Measurements from ENCODE around the gene EXOC3L1.

The EXOC3L1 gene

GRCh38 chr16:67144943-67145342 lies 45.0 kb downstream of the EXOC3L1 start:
- DNase-seq = no peak

DNA sequence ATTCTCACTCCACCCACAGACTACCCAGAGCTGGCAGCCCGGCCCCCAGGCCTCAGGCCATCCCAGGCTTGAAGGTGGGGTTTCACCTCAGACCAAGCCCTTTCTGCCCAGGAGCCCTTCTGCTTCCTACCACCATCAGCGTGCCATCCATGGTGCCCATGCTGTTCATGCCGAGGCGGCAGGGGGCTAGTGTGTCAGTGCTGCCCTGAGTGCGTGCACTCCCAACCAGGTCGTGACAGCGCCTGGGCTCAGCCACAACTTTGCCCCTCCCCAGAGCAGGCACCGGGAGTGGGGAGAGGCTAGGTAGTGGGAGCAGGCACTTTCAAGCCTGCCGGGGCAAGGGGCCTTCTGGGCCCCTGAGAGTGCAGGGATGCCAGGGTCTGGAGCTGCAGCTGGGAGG lies 47.6 kb downstream of the EXOC3L1 start:
- no peak for DNase-seq

DNA sequence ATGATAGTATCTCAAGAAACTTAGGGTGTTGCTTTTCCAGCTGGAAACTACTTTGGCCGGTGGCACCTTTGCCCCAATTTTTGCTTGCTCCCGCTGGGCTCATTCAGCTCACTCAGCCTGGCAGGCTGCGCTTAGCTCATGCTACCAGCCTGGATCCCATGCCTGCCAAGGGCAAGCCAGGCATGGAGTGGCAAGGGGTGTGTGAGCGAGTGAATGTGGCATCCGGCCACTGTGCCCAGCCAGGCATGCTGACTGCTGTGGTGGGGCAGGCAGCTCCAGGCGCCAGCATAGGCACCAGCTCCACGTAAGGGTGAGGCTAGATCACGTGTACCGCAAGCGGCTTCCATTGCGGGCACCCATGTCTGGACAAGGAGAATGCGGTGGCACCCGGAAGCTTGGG lies 48.5 kb downstream of the EXOC3L1 start:
- DNase-seq = no peak

GRCh38 chr16:67137605-67138004 lies 52.3 kb downstream of the EXOC3L1 start:
- DNase-seq = no peak

Data from stimulated activated CD4-positive, alpha-beta T cell treated with anti-CD3 and anti-CD28 coated beads, Interleukin-15, amount 100 ng/mL, for 24 hours (primary cell).